Pancreas (tissue), 10 donors: ENCODE data around the gene SYP. TPM values are rescaled to one million over a fixed set of nuclear protein-coding genes. Genes with fewer than 3 reads are reported as not detected.

ENCODE experiments used
- ATAC-seq, 4 donors: fragments of 200-7000 bp; cut with Tn5 transposase; one replicate each; pipeline versions ENCODE4 v1.8.0 to v1.9.1; 2020; ENCODE audit warnings: mild to moderate bottlenecking in 4 of 4, moderate library complexity in 4 of 4
- DNase-seq, 6 donors: peaks; one replicate each; pipeline ENCODE4 v3.0.0-alpha.2; 2020
- FAIRE-seq: peaks from 2 replicates; lab custom pipeline; 2012; peaks lifted over from hg19 to GRCh38; lab: Jason Lieb, UNC
- H3K27ac ChIP-seq, 4 donors: fragments of 200-600 bp; sonication (generic); 1 replicate in 3 of 4; 2 replicates in 1 of 4; pipeline versions ENCODE4 v1.5.0 to v1.8.0; 2020
- H3K27me3 ChIP-seq, 4 donors: fragments of 200-600 bp; one replicate each; pipeline ENCODE4 v1.8.0; 2021
- H3K36me3 ChIP-seq, 3 donors: fragments of 200-600 bp; sonication (generic) in 1 of 3; one replicate each; pipeline versions ENCODE4 v1.5.0 to v1.8.0; 2020 to 2021
- H3K4me1 ChIP-seq, 3 donors: fragments of 200-600 bp; one replicate each; pipeline ENCODE4 v1.8.0; 2021
- H3K4me3 ChIP-seq, 4 donors: fragments of 200-600 bp; sonication (generic) in 2 of 4; one replicate each; pipeline versions ENCODE4 v1.5.0 to v1.8.0; 2020 to 2021
- H3K9me3 ChIP-seq, 4 donors: fragments of 200-600 bp; one replicate each; pipeline ENCODE4 v1.8.0; 2021
- CTCF ChIP-seq, 4 donors: fragments of 200-600 bp; sonication (generic) in 3 of 4; IDR thresholded peaks; one replicate each; pipeline versions ENCODE4 v1.5.0 to v1.8.0; 2021; ENCODE audit warnings: antibody characterized with exemption in 4 of 4
- WGBS, 2 donors: extraction: QIAGEN DNeasy Blood & Tissue Kit; methylation state at CpG; one replicate each; pipeline ENCODE4 v1.1.7; 2013; 5-methylcytosine and 5-hydroxymethylcytosine counted together
- intact Hi-C, 3 donors: fragments of 100-400 bp; cut with DNase I; formaldehyde crosslinking; loops; one replicate each; pipeline versions ENCODE4 v1.11.1 to v1.14.2; 2022
- polyA plus RNA-seq, 2 donors: library from polyadenylated mRNA; stranded (reverse); fragments of 200-250 nt; gene quantifications; one replicate each; pipeline ENCODE4 v1.2.3, GENCODE V29; 2013
- total RNA-seq, 6 donors: library from RNA; stranded (reverse); fragmentation: NEBNext Ultra II Directional in 4 of 6; extraction: Animal tissue kit (Norgen Biotek cat#: 25700) in 4 of 6; gene quantifications; one replicate each; pipeline versions ENCODE4 v1.2.1 to v1.2.4, GENCODE V29; 2021 to 2023
- donor health status: healthy with polysubstance abuse.
- donor health status: DM: no; HTN: no; CAD: no; lungs with moderate emphysema.
- donor health status: DM: no; HTN: no; CAD: no.
- donor health status: control.
- donor health status: control.
- donor health status: Bipolar disorder and iron deficiency.
- donor health status: DM: yes; HTN: yes; CAD: no.
- donor health status: DM: no; HTN: no; CAD: no.
- donor health status: DM: no; HTN: no; CAD: no.
- donor health status: DM: yes; HTN: yes; CAD: no.

The SYP gene
- total and polyA plus RNA-seq, 8 donors, result 2.0 to 41.7 (median 6.7) TPM

DNA sequence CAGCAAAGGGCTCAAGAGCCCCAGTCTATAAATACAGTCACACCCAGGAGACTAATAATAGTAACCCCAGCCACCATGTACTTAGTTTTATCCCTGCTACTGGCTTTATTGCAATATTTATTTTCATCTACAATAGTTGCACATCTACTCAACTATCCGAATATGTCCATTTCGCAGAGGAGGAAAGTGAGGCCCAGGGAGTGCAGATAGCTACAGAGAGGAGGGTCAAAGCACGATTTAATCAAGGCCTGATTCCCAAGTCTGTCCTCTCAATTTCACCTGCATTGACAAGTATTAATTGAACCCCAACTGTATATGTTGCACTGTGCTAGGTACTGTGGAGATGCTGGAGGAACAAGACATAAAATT is 32.3 kb downstream of the SYP start:
- H3K27me3 ChIP-seq, result no peaks in the 10 kb centered on the region
- 73 to 82% methylated on average over 3 of the region's 3 CpGs for WGBS, 2 donors
- DNase-seq (no peak), ATAC-seq (no peak), FAIRE-seq (no peak)
- H3K4me1 ChIP-seq, result no peaks in the 10 kb centered on the region
- no peaks in the 10 kb centered on the region for H3K36me3 ChIP-seq
- no peak overlapping the region for H3K4me3 ChIP-seq
- H3K27ac ChIP-seq, result peak overlapping the region in 3 of 4 donors; percentile 52 to 81 (median 79)
- intact Hi-C loops, result no loop called here
- no peak for TF ChIP-seq CTCF (IDR thresholded peaks at IDR 0.05)
- H3K9me3 ChIP-seq, result no peaks in the 10 kb centered on the region

DNA sequence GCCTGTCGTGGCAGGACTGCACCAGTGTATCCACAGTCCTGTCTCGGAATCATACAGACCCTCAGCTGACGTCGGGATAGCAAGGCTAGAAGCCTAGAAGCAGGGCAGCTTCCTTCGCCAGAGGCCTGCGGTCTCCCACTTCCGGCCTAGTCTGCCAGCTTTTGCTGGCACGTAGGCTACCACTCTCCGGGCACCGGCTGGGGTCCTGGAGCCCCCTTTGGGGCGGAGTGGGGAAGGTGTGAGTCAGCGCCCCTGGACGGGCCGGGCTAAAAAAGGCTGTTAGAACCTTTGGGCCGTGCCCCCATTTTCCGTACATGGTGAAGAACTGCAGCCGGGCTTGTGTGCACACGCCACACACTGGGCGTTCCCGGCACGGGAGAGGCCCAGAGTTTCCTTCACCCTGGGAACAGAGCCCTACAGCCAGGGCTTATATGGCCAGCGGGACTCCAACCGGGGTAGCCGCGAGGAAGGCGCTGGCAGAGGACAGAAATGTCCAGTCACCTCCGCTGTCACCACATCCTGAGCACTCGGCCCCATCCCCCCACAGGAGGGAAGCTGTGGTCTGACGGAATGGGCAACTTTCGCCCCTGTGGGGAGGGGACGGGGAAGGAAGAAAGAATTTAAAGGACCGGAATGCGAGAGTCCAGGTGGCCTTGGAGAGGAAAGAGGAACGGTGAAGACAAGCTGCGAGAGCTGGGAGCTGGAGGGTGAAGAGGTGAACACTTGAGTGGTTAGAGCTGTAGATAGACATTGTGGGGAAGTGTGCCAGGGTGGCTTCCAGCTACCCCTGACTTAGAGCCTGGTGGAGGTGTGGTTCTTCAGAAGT is 32.9 kb downstream of the SYP start:
- no peaks in the 10 kb centered on the region for H3K9me3 ChIP-seq
- peak overlapping the region in 1 of 4 donors; percentile 25 for H3K4me3 ChIP-seq
- no peaks in the 10 kb centered on the region for H3K36me3 ChIP-seq
- no peaks in the 10 kb centered on the region for H3K27me3 ChIP-seq
- FAIRE-seq (peak; percentile 63), ATAC-seq (peak in 2 of 4 donors; percentile 4 to 17), DNase-seq (peak in 4 of 6 donors; percentile 37 to 68 (median 58))
- intact Hi-C loops, result no loop called here
- no peaks in the 10 kb centered on the region for H3K4me1 ChIP-seq
- peak overlapping the region in 3 of 4 donors; percentile 52 to 81 (median 79) for H3K27ac ChIP-seq
- WGBS, 2 donors, result 50 to 53% methylated on average over 35 of the region's 35 CpGs
- no peak for TF ChIP-seq CTCF (IDR thresholded peaks at IDR 0.05)

DNA sequence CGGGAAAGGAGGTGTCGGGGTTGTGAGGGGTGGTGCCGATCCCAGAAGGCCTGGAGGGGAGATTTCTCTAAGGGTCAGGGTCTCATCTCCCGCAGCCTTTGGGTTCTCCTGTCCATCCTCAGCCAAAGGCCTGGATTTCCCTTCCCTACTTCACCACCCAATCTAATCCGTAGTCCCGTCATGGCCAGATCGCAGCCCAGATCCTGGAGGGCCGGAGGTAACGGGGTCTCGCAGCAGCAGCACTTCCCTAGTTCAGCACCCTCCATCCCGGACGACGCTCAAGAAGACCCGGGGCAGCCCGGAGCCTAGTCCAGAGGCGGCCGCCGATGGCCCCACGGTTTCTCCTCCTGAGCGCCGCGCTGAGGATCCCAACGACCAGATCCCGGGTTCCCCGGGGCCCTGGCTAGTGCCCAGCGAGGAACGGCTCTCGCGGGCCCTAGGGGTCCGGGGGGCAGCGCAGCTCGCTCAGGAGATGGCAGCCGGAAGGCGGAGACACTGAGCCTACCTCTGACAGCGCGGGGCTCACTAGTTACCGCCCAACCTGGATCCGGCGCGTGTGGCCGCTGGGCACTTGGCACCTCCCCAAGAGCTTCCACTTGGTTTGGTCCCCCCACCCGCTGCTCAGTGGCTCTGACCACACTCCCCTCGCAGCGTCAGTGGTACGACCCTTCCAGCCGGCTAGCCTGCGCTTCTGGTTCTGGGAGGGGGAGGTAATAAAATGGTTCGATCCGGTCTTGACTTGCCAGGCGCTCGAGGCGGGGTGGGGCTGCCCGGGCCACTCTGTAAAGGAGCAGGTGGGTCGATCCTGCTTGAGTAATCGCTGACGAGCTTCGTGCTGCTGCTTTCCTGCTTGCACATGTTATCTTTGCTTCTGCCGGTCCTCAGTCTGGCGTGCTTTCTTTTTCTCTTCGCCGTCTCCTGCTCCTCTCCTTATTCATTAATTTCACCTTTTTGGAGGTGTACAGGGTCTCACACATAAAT is 33.8 kb downstream of the SYP start:
- no peaks in the 10 kb centered on the region for H3K27me3 ChIP-seq
- no peaks in the 10 kb centered on the region for H3K9me3 ChIP-seq
- no peak for TF ChIP-seq CTCF (IDR thresholded peaks at IDR 0.05)
- no peak for FAIRE-seq
- H3K4me1 ChIP-seq, result no peaks in the 10 kb centered on the region
- intact Hi-C loops, result no loop called here
- no peaks in the 10 kb centered on the region for H3K36me3 ChIP-seq
- peak; percentile 71 to 86 (median 74) for DNase-seq
- 50 to 57% methylated on average over 53 to 61 of the region's 61 CpGs for WGBS, 2 donors
- peak overlapping the region in 1 of 4 donors; percentile 25 for H3K4me3 ChIP-seq
- peak; percentile 15 to 49 (median 32) for ATAC-seq
- H3K27ac ChIP-seq, result peak overlapping the region; percentile 42 to 81 (median 66)

DNA sequence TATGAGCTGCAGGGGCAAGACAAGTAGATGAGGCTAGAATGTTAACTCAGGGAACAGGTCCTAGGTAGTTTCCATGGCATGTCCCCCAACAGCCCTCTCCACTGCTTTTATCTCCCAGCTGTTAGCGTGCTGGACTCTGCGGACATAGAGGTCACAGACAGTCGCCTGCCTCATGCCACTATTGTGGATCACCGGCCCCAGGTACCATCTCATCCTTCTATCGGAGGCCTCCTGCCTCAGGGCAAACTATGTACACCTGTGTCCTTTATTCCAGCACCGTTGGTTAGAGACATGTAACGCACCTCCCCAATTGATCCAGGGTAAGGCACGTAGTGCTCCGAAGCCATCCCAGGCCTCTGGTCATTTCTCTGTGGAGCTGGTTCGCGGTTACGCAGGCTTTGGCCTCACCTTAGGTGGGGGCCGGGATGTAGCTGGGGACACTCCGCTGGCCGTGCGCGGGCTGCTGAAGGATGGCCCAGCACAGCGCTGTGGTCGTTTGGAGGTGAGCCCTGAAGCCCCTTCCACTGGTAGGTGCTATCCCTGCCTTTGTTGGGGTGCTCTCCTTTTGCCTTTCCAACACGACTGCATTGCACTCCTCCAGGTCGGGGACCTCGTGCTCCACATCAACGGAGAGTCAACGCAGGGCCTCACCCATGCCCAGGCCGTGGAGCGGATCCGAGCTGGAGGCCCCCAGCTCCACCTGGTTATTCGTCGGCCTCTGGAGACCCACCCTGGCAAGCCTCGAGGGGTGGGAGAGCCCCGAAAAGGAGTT is 35.2 kb downstream of the SYP start:
- WGBS, 2 donors, result 79 to 88% methylated on average over 31 of the region's 31 CpGs
- no peak for TF ChIP-seq CTCF (IDR thresholded peaks at IDR 0.05)
- H3K27me3 ChIP-seq, result no peaks in the 10 kb centered on the region
- H3K4me1 ChIP-seq, result no peaks in the 10 kb centered on the region
- H3K9me3 ChIP-seq, result no peaks in the 10 kb centered on the region
- no peaks in the 10 kb centered on the region for H3K36me3 ChIP-seq
- intact Hi-C loops, result no loop called here
- H3K4me3 ChIP-seq, result no peak overlapping the region
- DNase-seq (no peak), ATAC-seq (no peak), FAIRE-seq (no peak)
- H3K27ac ChIP-seq, result no peak overlapping the region
